H1 (cell line): ENCODE data around the gene USP3. TPM values are rescaled to one million over a fixed set of nuclear protein-coding genes. Genes with fewer than 3 reads are reported as not detected.

ENCODE experiments used
- CTCF ChIA-PET: fragments of 300-600 bp; sonication (Branson Sonifier 250); formaldehyde crosslinking; loops from one replicate; lab custom pipeline; 2021; ENCODE audit not compliant: partially characterized antibody; lab: Charles Lee
- POLR2A ChIA-PET: fragments of 300-600 bp; sonication (Branson Sonifier 250); formaldehyde crosslinking; loops from one replicate; lab custom pipeline; 2021; ENCODE audit warnings: inconsistent platforms; ENCODE audit not compliant: partially characterized antibody; lab: Charles Lee
- DNase-seq, 2 experiments: peaks; one replicate each; pipeline versions ENCODE4 v3.0.0 to v3.0.0-alpha.2; 2010 to 2022; ENCODE audit warnings: low spot score in 2 of 2, low read depth in 1 of 2, mixed read lengths in 1 of 2
- FAIRE-seq: peaks from 2 replicates; lab custom pipeline; 2011; peaks lifted over from hg19 to GRCh38; lab: Jason Lieb, UNC
- H2AFZ ChIP-seq: 2 replicates; pipeline ENCODE4 v1.8.1; 2012; ENCODE audit warnings: low read length, inconsistent platforms
- H2AK5ac ChIP-seq: 2 replicates; pipeline ENCODE4 v1.6.1; 2013; ENCODE audit warnings: low read depth, low read length
- H2BK120ac ChIP-seq: replicated peaks from 2 replicates; pipeline ENCODE3; 2013; ENCODE audit warnings: low read depth, low read length, inconsistent platforms
- H2BK12ac ChIP-seq: 2 replicates; pipeline ENCODE4 v1.6.1; 2013; ENCODE audit warnings: low read depth, low read length
- H2BK15ac ChIP-seq: 2 replicates; pipeline ENCODE4 v1.6.1; 2013; ENCODE audit warnings: low read length
- H2BK20ac ChIP-seq: 2 replicates; pipeline ENCODE4 v1.6.1; 2013; ENCODE audit warnings: low read length
- H2BK5ac ChIP-seq: 2 replicates; pipeline ENCODE4 v1.6.1; 2013; ENCODE audit warnings: low read depth, low read length
- H3K14ac ChIP-seq: 2 replicates; pipeline ENCODE4 v1.6.1; 2013; ENCODE audit warnings: inconsistent platforms; ENCODE audit not compliant: insufficient read length
- H3K18ac ChIP-seq: 2 replicates; pipeline ENCODE4 v1.6.1; 2013; ENCODE audit warnings: low read length; ENCODE audit errors: extremely low read depth
- H3K23ac ChIP-seq: 2 replicates; pipeline ENCODE4 v1.6.1; 2013; ENCODE audit warnings: inconsistent platforms; ENCODE audit not compliant: insufficient read length
- H3K23me2 ChIP-seq: 2 replicates; pipeline ENCODE4 v1.6.1; 2013; ENCODE audit warnings: low read depth, low read length
- H3K27ac ChIP-seq: 2 replicates; pipeline ENCODE4 v1.6.1; 2011; ENCODE audit warnings: low read depth, low read length, inconsistent platforms
- H3K27me3 ChIP-seq, 4 experiments: replicated peaks in 1 of 4; 1 replicate in 1 of 4; 2 replicates in 3 of 4; pipeline versions ENCODE4 v1.6.1 to v1.8.1; 2011 to 2013; ENCODE audit warnings: low read length in 3 of 4, mild to moderate bottlenecking in 3 of 4, inconsistent platforms in 2 of 4, mixed read lengths in 2 of 4, moderate library complexity in 1 of 4; ENCODE audit not compliant: control insufficient read depth in 3 of 4, insufficient read depth in 3 of 4; ENCODE audit errors: extremely low read depth in 1 of 4
- H3K36me3 ChIP-seq, 4 experiments: 2 replicates each; pipeline versions ENCODE4 v1.6.1 to v1.8.1; 2011 to 2013; ENCODE audit warnings: mild to moderate bottlenecking in 4 of 4, low read length in 3 of 4, moderate library complexity in 2 of 4, control low read depth in 1 of 4, inconsistent platforms in 1 of 4; ENCODE audit not compliant: insufficient read depth in 4 of 4, control insufficient read depth in 2 of 4
- H3K4ac ChIP-seq: replicated peaks from 2 replicates; pipeline ENCODE3; 2013; ENCODE audit warnings: low read length, low read depth, mixed read lengths, inconsistent platforms; ENCODE audit not compliant: insufficient read length
- H3K4me1 ChIP-seq, 4 experiments: replicated peaks in 1 of 4; 1 replicate in 1 of 4; 2 replicates in 3 of 4; pipeline versions ENCODE4 v1.6.1 to v1.8.1; 2011 to 2013; ENCODE audit warnings: low read length in 3 of 4, inconsistent platforms in 2 of 4, mixed read lengths in 1 of 4; ENCODE audit not compliant: insufficient read depth in 4 of 4, control insufficient read depth in 3 of 4
- H3K4me2 ChIP-seq, 2 experiments: 2 replicates each; pipeline versions ENCODE4 v1.6.1 to v1.8.1; 2011 to 2013; ENCODE audit warnings: low read depth in 2 of 2, low read length in 2 of 2, control low read depth in 1 of 2, inconsistent platforms in 1 of 2, mild to moderate bottlenecking in 1 of 2; ENCODE audit not compliant: insufficient read depth in 1 of 2
- H3K4me3 ChIP-seq, 4 experiments: fragments of 200-600, 300-600 bp in 1 of 4; sonication (generic), shearing (Covaris generic), sonication (Bioruptor Twin) in 1 of 4; 2 replicates each; pipeline versions ENCODE4 v1.5.1 to v1.8.1; 2011 to 2016; ENCODE audit warnings: low read length in 4 of 4, low read depth in 3 of 4, control low read depth in 2 of 4, inconsistent platforms in 2 of 4, mild to moderate bottlenecking in 2 of 4, mixed read lengths in 1 of 4, moderate library complexity in 1 of 4; ENCODE audit not compliant: insufficient read depth in 2 of 4; ENCODE audit errors: extremely low read depth in 1 of 4
- H3K56ac ChIP-seq: replicated peaks from 2 replicates; pipeline ENCODE3; 2013; ENCODE audit warnings: low read depth, mild to moderate bottlenecking, mixed read lengths, low read length, inconsistent platforms; ENCODE audit not compliant: insufficient read length
- H3K79me1 ChIP-seq: 2 replicates; pipeline ENCODE4 v1.6.1; 2013; ENCODE audit warnings: low read depth, low read length, control low read depth
- H3K79me2 ChIP-seq, 2 experiments: 2 replicates each; pipeline versions ENCODE4 v1.6.1 to v1.8.1; 2012 to 2013; ENCODE audit warnings: low read length in 2 of 2, mild to moderate bottlenecking in 2 of 2, inconsistent platforms in 1 of 2; ENCODE audit not compliant: insufficient read depth in 2 of 2, control insufficient read depth in 1 of 2
- H3K9ac ChIP-seq, 4 experiments: replicated peaks in 1 of 4; 1 replicate in 1 of 4; 2 replicates in 3 of 4; pipeline versions ENCODE4 v1.6.1 to v1.8.1; 2011 to 2013; ENCODE audit warnings: low read depth in 3 of 4, low read length in 3 of 4, control low read depth in 2 of 4, mild to moderate bottlenecking in 2 of 4, moderate library complexity in 2 of 4, inconsistent platforms in 1 of 4; ENCODE audit errors: extremely low read depth in 1 of 4
- H3K9me3 ChIP-seq, 2 experiments: 2 replicates each; pipeline versions ENCODE4 v1.6.1 to v1.8.1; 2012 to 2013; ENCODE audit warnings: mild to moderate bottlenecking in 2 of 2, moderate library complexity in 2 of 2, control low read depth in 1 of 2, inconsistent platforms in 1 of 2, low read depth in 1 of 2, low read length in 1 of 2, mixed read lengths in 1 of 2; ENCODE audit not compliant: insufficient read depth in 2 of 2
- H4K20me1 ChIP-seq, 2 experiments: replicated peaks in 1 of 2; 2 replicates each; pipeline versions ENCODE3 to v1.8.1; 2011 to 2013; ENCODE audit warnings: inconsistent platforms in 2 of 2, low read length in 2 of 2, mild to moderate bottlenecking in 1 of 2; ENCODE audit not compliant: insufficient read depth in 2 of 2, control insufficient read depth in 1 of 2
- H4K5ac ChIP-seq: 2 replicates; pipeline ENCODE4 v1.6.1; 2013; ENCODE audit warnings: low read length, low read depth, mixed read lengths, inconsistent platforms; ENCODE audit not compliant: insufficient read length
- H4K8ac ChIP-seq: 2 replicates; pipeline ENCODE4 v1.8.0; 2013; ENCODE audit warnings: mild to moderate bottlenecking, moderate library complexity, low read length, inconsistent platforms; ENCODE audit not compliant: insufficient read depth; ENCODE audit errors: extremely low read depth
- H4K91ac ChIP-seq: replicated peaks from 2 replicates; pipeline ENCODE3; 2013; ENCODE audit warnings: low read length, mixed read lengths, inconsistent platforms; ENCODE audit not compliant: insufficient read length
- BRCA1 ChIP-seq: IDR thresholded peaks from 2 replicates; pipeline ENCODE4 v1.6.1; 2012; ENCODE audit warnings: low read depth, low read length, improper control_type of control experiment
- CEBPB ChIP-seq: IDR thresholded peaks from 2 replicates; pipeline ENCODE4 v1.6.1; 2012; ENCODE audit warnings: low read depth, low read length
- POLR2AphosphoS5 ChIP-seq: IDR thresholded peaks from 2 replicates; pipeline ENCODE4 v1.6.1; 2011; ENCODE audit warnings: low read depth, low read length
- RBBP5 ChIP-seq: IDR thresholded peaks from 2 replicates; pipeline ENCODE4 v1.7.1; 2012; ENCODE audit warnings: low read depth, mild to moderate bottlenecking, inconsistent platforms, low read length, moderate library complexity, borderline replicate concordance
- SP1 ChIP-seq: IDR thresholded peaks from 2 replicates; pipeline ENCODE4 v1.6.1; 2011; ENCODE audit warnings: low read depth, low read length
- WGBS, 2 experiments: shearing (Covaris generic) in 1 of 2; methylation state at CpG; one replicate each; pipeline versions ENCODE4 v1.1.6 to v1.1.7; 2013 to 2015; ENCODE audit warnings: low lambda C conversion rate in 2 of 2, mixed read lengths in 2 of 2, inconsistent platforms in 1 of 2, low coverage in 1 of 2, missing lambda C conversion rate in 1 of 2; ENCODE audit not compliant: insufficient replicate concordance in 2 of 2, insufficient coverage in 1 of 2, insufficient read length in 1 of 2; ENCODE audit errors: extremely low coverage in 1 of 2, missing lambda C conversion rate in 1 of 2; 5-methylcytosine and 5-hydroxymethylcytosine counted together
- polyA plus RNA-seq, 7 experiments: library from polyadenylated mRNA; depleted of rRNA in 3 of 7; stranded (reverse) in 5 of 7; unstranded in 2 of 7; fragments of >200 nt in 5 of 7; fragments of 200-250 nt in 2 of 7; gene quantifications; 1 replicate in 5 of 7; 2 replicates in 1 of 7; 4 replicates in 1 of 7; pipeline versions ENCODE4 v1.2.1 to v1.2.3, GENCODE V29; 2011 to 2013; ENCODE audit warnings: missing spikeins in 2 of 7, mixed read lengths in 2 of 7
- total RNA-seq: library from RNA; stranded (reverse); fragmentation: NEBNext Ultra II Directional; extraction: Animal tissue kit (Norgen Biotek cat#: 25700); gene quantifications from 2 replicates; pipeline ENCODE4 v1.2.1, GENCODE V29; 2021
- TF ChIP-seq, protein P1 (sequence below), 3 experiments: IDR thresholded peaks; 1 replicate in 2 of 3; 2 replicates in 1 of 3; pipeline versions ENCODE4 v1.5.1 to v1.6.1; 2011; ENCODE audit warnings: low read length in 3 of 3, mild to moderate bottlenecking in 3 of 3, inconsistent platforms in 2 of 3, low read depth in 1 of 3, moderate library complexity in 1 of 3; ENCODE audit not compliant: insufficient read depth in 1 of 3; ENCODE audit errors: control extremely low read depth in 1 of 3

The USP3 gene
- total and polyA plus RNA-seq, 2 of the 8 experiments (the other 6 are each of a cell fraction or from before 2014, with no cell fraction given) = 15.5 to 16.2 TPM

DNA sequence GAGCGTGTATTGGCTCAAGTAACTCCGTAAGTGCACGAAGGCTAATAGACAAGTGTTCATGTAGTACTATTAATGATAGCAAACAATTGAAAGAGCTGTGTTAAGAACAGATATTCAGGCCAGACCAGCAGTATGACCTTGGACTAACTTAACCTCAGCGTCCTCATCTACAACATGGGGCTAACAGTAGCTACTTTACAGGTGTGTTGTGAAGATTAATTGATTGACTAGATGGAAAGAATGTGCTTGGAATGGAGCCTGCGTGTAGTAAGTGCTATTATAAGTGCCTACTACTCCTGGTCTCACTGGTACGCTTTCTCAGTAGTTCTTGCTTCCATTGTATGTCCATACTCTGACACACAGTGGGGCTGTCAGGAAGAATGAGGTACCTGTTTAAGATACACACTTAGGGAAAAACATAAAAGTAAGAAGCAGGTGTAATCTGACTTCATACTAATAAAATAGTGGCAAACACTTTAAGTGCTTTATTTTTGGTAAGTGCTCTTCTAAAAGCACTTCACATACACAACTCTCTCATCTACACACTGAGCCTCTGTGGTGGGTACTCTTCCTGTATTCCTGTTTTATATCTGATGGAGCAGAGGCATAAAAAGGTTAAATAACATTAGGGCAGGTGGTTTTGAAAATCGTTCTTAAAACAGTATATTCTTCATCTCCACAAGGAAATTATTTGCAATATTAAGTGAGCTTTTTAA is 68.5 kb downstream of the USP3 start:
- Histone ChIP-seq H3K4me2 (no peak overlapping the region), H3K23me2 (no peaks in the 10 kb centered on the region), H3K79me1 (no peaks in the 10 kb centered on the region), H3K4me1 (no peaks in the 10 kb centered on the region; a peak in 1 of 7 replicates), H3K79me2 (no peaks in the 10 kb centered on the region), H3K9ac (no peak overlapping the region), H4K91ac (no peak overlapping the region), H2BK5ac (no peak overlapping the region), H3K23ac (no peak overlapping the region), H3K27ac (no peak overlapping the region), H3K4me3 (no peak overlapping the region), H2AK5ac (no peak overlapping the region), H3K4ac (no peak overlapping the region), H3K14ac (no peak overlapping the region), H3K9me3 (no peaks in the 10 kb centered on the region), H2AFZ (no peak overlapping the region), H2BK15ac (no peak overlapping the region), H2BK20ac (no peak overlapping the region), H2BK12ac (no peak overlapping the region), H3K56ac (no peak overlapping the region), H4K5ac (no peak overlapping the region), H2BK120ac (no peak overlapping the region), H3K18ac (no peak overlapping the region), H4K20me1 (no peaks in the 10 kb centered on the region), H3K36me3 (peaks cover 0 to 2% (median 0%) of the 10 kb centered on the region in 4 experiments; a peak in 2 of 8 replicates), H3K27me3 (no peaks in the 10 kb centered on the region), H4K8ac (no peak overlapping the region)
- ChIA-PET POLR2A (no interaction called here), CTCF (interaction anchor here (1.1 to 1.7 kb wide), 4 partner anchors 9 to 67 kb away, joined by 4 to 7 read pairs (median 4); no protein-coding TSS in a partner anchor)
- FAIRE-seq (no peak), DNase-seq (no peak)
- WGBS, 2 experiments = 90% methylated on average over 7 of the region's 7 CpGs; no CpG with 5 or more reads in 1 of the 2 experiments
- no peak for TF ChIP-seq SP1
- no peak for TF ChIP-seq CEBPB
- no peak for TF ChIP-seq RBBP5
- TF ChIP-seq POLR2AphosphoS5 = no peak
- no peak for TF ChIP-seq BRCA1
- TF ChIP-seq, protein P1, sequence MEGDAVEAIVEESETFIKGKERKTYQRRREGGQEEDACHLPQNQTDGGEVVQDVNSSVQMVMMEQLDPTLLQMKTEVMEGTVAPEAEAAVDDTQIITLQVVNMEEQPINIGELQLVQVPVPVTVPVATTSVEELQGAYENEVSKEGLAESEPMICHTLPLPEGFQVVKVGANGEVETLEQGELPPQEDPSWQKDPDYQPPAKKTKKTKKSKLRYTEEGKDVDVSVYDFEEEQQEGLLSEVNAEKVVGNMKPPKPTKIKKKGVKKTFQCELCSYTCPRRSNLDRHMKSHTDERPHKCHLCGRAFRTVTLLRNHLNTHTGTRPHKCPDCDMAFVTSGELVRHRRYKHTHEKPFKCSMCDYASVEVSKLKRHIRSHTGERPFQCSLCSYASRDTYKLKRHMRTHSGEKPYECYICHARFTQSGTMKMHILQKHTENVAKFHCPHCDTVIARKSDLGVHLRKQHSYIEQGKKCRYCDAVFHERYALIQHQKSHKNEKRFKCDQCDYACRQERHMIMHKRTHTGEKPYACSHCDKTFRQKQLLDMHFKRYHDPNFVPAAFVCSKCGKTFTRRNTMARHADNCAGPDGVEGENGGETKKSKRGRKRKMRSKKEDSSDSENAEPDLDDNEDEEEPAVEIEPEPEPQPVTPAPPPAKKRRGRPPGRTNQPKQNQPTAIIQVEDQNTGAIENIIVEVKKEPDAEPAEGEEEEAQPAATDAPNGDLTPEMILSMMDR (IDR thresholded peaks at IDR 0.05; ENCODE audit: control extremely low read depth in 1 of 3, insufficient read depth in 1 of 3, low read depth in 1 of 3, low read length in 3 of 3) = no peak
